Neuronal stem cell (in vitro differentiated cells): ENCODE results near the gene BICRA.
"Not testable (repeated sequence)": the region's sequence is repeated elsewhere in the genome, so short reads cannot be mapped to it uniquely, and the experiment has no call there.

Experiments used
- DNase-seq: peaks from one replicate; pipeline ENCODE4 v3.0.0-alpha.2; 2013; ENCODE audit warnings: low spot score
- H2AFZ ChIP-seq: one replicate; pipeline ENCODE4 v1.6.1; 2013; ENCODE audit warnings: mild to moderate bottlenecking, low read length, inconsistent platforms
- H2AK5ac ChIP-seq: 2 replicates; pipeline ENCODE4 v1.6.1; 2013; ENCODE audit warnings: low read depth, mild to moderate bottlenecking, inconsistent platforms, low read length, moderate library complexity, mixed read lengths
- H2BK120ac ChIP-seq: 2 replicates; pipeline ENCODE4 v1.6.1; 2013; ENCODE audit warnings: low read depth, mild to moderate bottlenecking, inconsistent platforms, low read length, moderate library complexity, mixed read lengths
- H2BK12ac ChIP-seq: one replicate; pipeline ENCODE4 v1.6.1; 2013; ENCODE audit warnings: low read length, inconsistent platforms
- H2BK15ac ChIP-seq: 2 replicates; pipeline ENCODE4 v1.6.1; 2013; ENCODE audit warnings: mild to moderate bottlenecking, low read length, inconsistent platforms, mixed read lengths
- H2BK5ac ChIP-seq: one replicate; pipeline ENCODE4 v1.6.1; 2013; ENCODE audit warnings: inconsistent platforms, mild to moderate bottlenecking, low read length, moderate library complexity
- H3K14ac ChIP-seq: one replicate; pipeline ENCODE4 v1.6.1; 2013; ENCODE audit warnings: low read length, inconsistent platforms
- H3K18ac ChIP-seq: 2 replicates; pipeline ENCODE4 v1.6.1; 2013; ENCODE audit warnings: low read length, inconsistent platforms
- H3K23ac ChIP-seq: 2 replicates; pipeline ENCODE4 v1.6.1; 2013; ENCODE audit warnings: low read depth, mild to moderate bottlenecking, mixed read lengths, low read length, inconsistent platforms; ENCODE audit not compliant: poor library complexity
- H3K27ac ChIP-seq: replicated peaks from 3 replicates; pipeline ENCODE4 v1.5.1; 2013; ENCODE audit warnings: low read length, inconsistent platforms
- H3K27me3 ChIP-seq, 3 experiments: 2 replicates each; pipeline ENCODE4 v1.6.1; 2013; ENCODE audit warnings: low read length in 3 of 3, mild to moderate bottlenecking in 2 of 3, inconsistent platforms in 1 of 3, low read depth in 1 of 3, mixed read lengths in 1 of 3, moderate library complexity in 1 of 3; ENCODE audit not compliant: control insufficient read depth in 3 of 3, insufficient read depth in 3 of 3
- H3K36me3 ChIP-seq, 2 donors: replicated peaks in 1 of 2; 2 replicates each; pipeline ENCODE4 v1.6.1; 2013; ENCODE audit warnings: low read length in 2 of 2; ENCODE audit not compliant: control insufficient read depth in 2 of 2, insufficient read depth in 2 of 2
- H3K4ac ChIP-seq: 2 replicates; pipeline ENCODE4 v1.6.1; 2013; ENCODE audit warnings: inconsistent platforms, mild to moderate bottlenecking, low read length, moderate library complexity
- H3K4me1 ChIP-seq, 2 donors: 1 replicate in 1 of 2; 2 replicates in 1 of 2; pipeline ENCODE4 v1.6.1; 2013; ENCODE audit warnings: low read length in 2 of 2, low read depth in 1 of 2; ENCODE audit not compliant: control insufficient read depth in 2 of 2, insufficient read depth in 1 of 2
- H3K4me2 ChIP-seq: one replicate; pipeline ENCODE4 v1.6.1; 2013; ENCODE audit warnings: mild to moderate bottlenecking, low read length, inconsistent platforms; ENCODE audit not compliant: insufficient read depth, poor library complexity, severe bottlenecking
- H3K4me3 ChIP-seq, 2 donors: 2 replicates each; pipeline ENCODE4 v1.5.1; 2013; ENCODE audit warnings: low read length in 2 of 2, mild to moderate bottlenecking in 2 of 2, inconsistent platforms in 1 of 2, moderate library complexity in 1 of 2
- H3K79me1 ChIP-seq: one replicate; pipeline ENCODE4 v1.6.1; 2013; ENCODE audit warnings: low read depth, mild to moderate bottlenecking, inconsistent platforms, low read length, moderate library complexity
- H3K9ac ChIP-seq: one replicate; pipeline ENCODE4 v1.6.1; 2013; ENCODE audit warnings: mild to moderate bottlenecking, low read depth, low read length, inconsistent platforms; ENCODE audit not compliant: poor library complexity
- H3K9me3 ChIP-seq, 2 donors: replicated peaks in 1 of 2; 2 replicates each; pipeline versions ENCODE3 to v1.6.1; 2013; ENCODE audit warnings: low read length in 2 of 2, mild to moderate bottlenecking in 2 of 2, inconsistent platforms in 1 of 2, low read depth in 1 of 2, mixed read lengths in 1 of 2, moderate library complexity in 1 of 2; ENCODE audit not compliant: control insufficient read depth in 2 of 2, insufficient read depth in 1 of 2
- H4K8ac ChIP-seq: one replicate; pipeline ENCODE4 v1.6.1; 2013; ENCODE audit warnings: low read depth, mild to moderate bottlenecking, inconsistent platforms, low read length, moderate library complexity
- H4K91ac ChIP-seq: one replicate; pipeline ENCODE4 v1.6.1; 2013; ENCODE audit warnings: low read length, low read depth, mild to moderate bottlenecking, inconsistent platforms; ENCODE audit not compliant: poor library complexity
- whole genome bisulfite sequencing, 2 donors: extraction: QIAGEN DNeasy Blood & Tissue Kit; methylation state at CpG; one replicate each; pipeline ENCODE4 v1.1.7; 2013; ENCODE audit warnings: missing lambda C conversion rate in 2 of 2, mixed read lengths in 1 of 2; ENCODE audit not compliant: insufficient read length in 2 of 2, insufficient replicate concordance in 1 of 2; ENCODE audit errors: extremely low coverage in 2 of 2; 5-methylcytosine and 5-hydroxymethylcytosine counted together

The BICRA gene

GRCh38 chr19:47663435-47663910, 54.5 kb downstream of the BICRA start:
- Histone ChIP-seq H3K36me3 (peaks cover 0 to 8% of the 10 kb centered on the region in 2 donors), H3K79me1 (peaks cover 13% of the 10 kb centered on the region), H3K4ac (no peak overlapping the region), H2BK120ac (no peak overlapping the region), H2BK12ac (no peak overlapping the region), H2AK5ac (no peak overlapping the region), H4K91ac (no peak overlapping the region), H3K4me2 (no peak overlapping the region), H3K4me3 (no peak overlapping the region), H3K18ac (no peak overlapping the region), H3K14ac (no peak overlapping the region), H4K8ac (no peak overlapping the region), H2AFZ (no peak overlapping the region), H2BK5ac (no peak overlapping the region), H3K23ac (no peak overlapping the region), H3K9ac (no peak overlapping the region), H3K27me3 (no peaks in the 10 kb centered on the region), H3K9me3 (no peaks in the 10 kb centered on the region), H3K4me1 (peaks cover 6 to 13% of the 10 kb centered on the region in 2 donors), H2BK15ac (no peak overlapping the region), H3K27ac (no peak overlapping the region)
- DNase-seq = no peak
- WGBS, 2 donors = 100% methylated on average over 1 of the region's 3 CpGs; no CpG with 5 or more reads in 1 of the 2 donors

GRCh38 chr19:47663911-47664771, 55.2 kb downstream of the BICRA start:
- H3K9me3 ChIP-seq = no peaks in the 10 kb centered on the region
- H2BK120ac ChIP-seq = no peak overlapping the region
- H2BK12ac ChIP-seq = no peak overlapping the region
- no peak overlapping the region for H3K9ac ChIP-seq
- no peak overlapping the region for H3K27ac ChIP-seq
- no peak overlapping the region for H2BK15ac ChIP-seq
- no peak overlapping the region for H4K8ac ChIP-seq
- no peak overlapping the region for H3K18ac ChIP-seq
- no peak overlapping the region for H2AK5ac ChIP-seq
- H3K4me2 ChIP-seq = no peak overlapping the region
- peaks cover 0 to 8% of the 10 kb centered on the region in 2 donors for H3K36me3 ChIP-seq
- no peak overlapping the region for H2BK5ac ChIP-seq
- H3K4me1 ChIP-seq = peaks cover 6 to 11% of the 10 kb centered on the region in 2 donors
- no peak overlapping the region for H3K4ac ChIP-seq
- H2AFZ ChIP-seq = no peak overlapping the region
- WGBS, 2 donors = no CpG with 5 or more reads among the region's 24 CpGs
- no peak overlapping the region for H3K23ac ChIP-seq
- H3K14ac ChIP-seq = no peak overlapping the region
- H3K27me3 ChIP-seq = no peaks in the 10 kb centered on the region
- H3K4me3 ChIP-seq = peak overlapping the region in 1 of 2 donors; percentile 50
- no peak for DNase-seq
- no peak overlapping the region for H4K91ac ChIP-seq
- peaks cover 12% of the 10 kb centered on the region for H3K79me1 ChIP-seq

DNA sequence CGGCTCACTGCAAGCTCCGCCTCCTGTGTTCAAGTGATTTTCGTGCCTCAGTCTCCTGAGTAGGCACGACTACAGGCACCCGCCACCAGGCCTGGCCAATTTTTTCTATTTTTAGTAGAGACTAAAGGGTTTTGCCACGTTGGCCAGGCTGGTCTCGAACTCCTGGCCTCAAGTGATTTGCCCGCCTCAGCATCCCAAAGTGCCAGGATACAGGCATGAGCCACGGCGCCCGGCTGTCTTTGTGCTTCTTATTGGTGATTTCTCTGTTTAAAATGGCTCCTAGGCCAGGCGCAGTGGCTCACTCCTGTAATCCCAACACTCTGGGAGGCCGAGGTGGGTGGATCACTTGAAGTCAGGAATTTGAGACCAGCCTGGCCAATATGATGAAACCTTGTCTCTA, 59.6 kb downstream of the BICRA start:
- H3K18ac ChIP-seq, H2BK120ac ChIP-seq, H3K4me1 ChIP-seq, H2BK5ac ChIP-seq, H4K91ac ChIP-seq, H2AFZ ChIP-seq, H3K4ac ChIP-seq, H4K8ac ChIP-seq, H3K4me2 ChIP-seq, H3K23ac ChIP-seq, H3K27ac ChIP-seq, H3K4me3 ChIP-seq, H3K9me3 ChIP-seq, H3K27me3 ChIP-seq, H2AK5ac ChIP-seq, DNase-seq, H3K14ac ChIP-seq, H2BK12ac ChIP-seq, H2BK15ac ChIP-seq, H3K9ac ChIP-seq: not testable (repeated sequence)
- Histone ChIP-seq H3K36me3 (peaks cover 11 to 17% of the 10 kb centered on the region in 2 donors), H3K79me1 (peaks cover 13% of the 10 kb centered on the region)
- WGBS, 2 donors = no CpG with 5 or more reads among the region's 13 CpGs

GRCh38 chr19:47670736-47671135, 61.8 kb downstream of the BICRA start:
- no peak overlapping the region for H3K4ac ChIP-seq
- no peak overlapping the region for H4K8ac ChIP-seq
- H3K27ac ChIP-seq = no peak overlapping the region
- H2BK12ac ChIP-seq = no peak overlapping the region
- H3K4me1 ChIP-seq = peaks cover 6 to 8% of the 10 kb centered on the region in 2 donors
- H3K9ac ChIP-seq = no peak overlapping the region
- peaks cover 24 to 36% of the 10 kb centered on the region in 2 donors for H3K36me3 ChIP-seq
- H2BK5ac ChIP-seq = no peak overlapping the region
- no CpG with 5 or more reads among the region's 8 CpGs for WGBS, 2 donors
- no peak for DNase-seq
- no peak overlapping the region for H2AK5ac ChIP-seq
- no peak overlapping the region for H3K18ac ChIP-seq
- no peak overlapping the region for H2AFZ ChIP-seq
- H2BK15ac ChIP-seq = no peak overlapping the region
- no peak overlapping the region for H3K4me3 ChIP-seq
- H2BK120ac ChIP-seq = no peak overlapping the region
- H3K23ac ChIP-seq = no peak overlapping the region
- no peaks in the 10 kb centered on the region for H3K27me3 ChIP-seq
- H3K14ac ChIP-seq = no peak overlapping the region
- H3K4me2 ChIP-seq = no peak overlapping the region
- peaks cover 9% of the 10 kb centered on the region for H3K79me1 ChIP-seq
- H4K91ac ChIP-seq = no peak overlapping the region
- H3K9me3 ChIP-seq = no peaks in the 10 kb centered on the region
